GM12892 (cell line): Measurements from ENCODE around the gene NEURL1.

Experiments
- POLR2A ChIP-seq: IDR thresholded peaks from 2 replicates; pipeline ENCODE4 v1.6.1; 2011; ENCODE audit warnings: low read depth, low read length, control low read depth
- TAF1 ChIP-seq: IDR thresholded peaks from 2 replicates; pipeline ENCODE4 v1.6.1; 2011; ENCODE audit warnings: low read depth, mild to moderate bottlenecking, control low read depth, low read length, borderline replicate concordance

- TF ChIP-seq POLR2A (no peak), TAF1 (no peak)
Observed at GRCh38 chr10:103622935-103623574, 129.6 kb downstream of the NEURL1 start.
